ENCODE results near the gene AGO3.
"Not testable (repeated sequence)": the region's sequence is repeated elsewhere in the genome, so short reads cannot be mapped to it uniquely, and the experiment has no call there.

Gene AGO3

GRCh38 chr1:35927472-35927871, 3.4 kb upstream of the AGO3 start:
- DNase-seq: no peak

- peak; percentile 83 for DNase-seq
Measured at GRCh38 chr1:35929730-35930592, 944 bp upstream of the AGO3 start.

GRCh38 chr1:35931446-35932157, 697 bp downstream of the AGO3 start:
- DNase-seq: peak; percentile 49

- no peak for DNase-seq
Measured at GRCh38 chr1:35932158-35932636, 1.3 kb downstream of the AGO3 start.

DNA sequence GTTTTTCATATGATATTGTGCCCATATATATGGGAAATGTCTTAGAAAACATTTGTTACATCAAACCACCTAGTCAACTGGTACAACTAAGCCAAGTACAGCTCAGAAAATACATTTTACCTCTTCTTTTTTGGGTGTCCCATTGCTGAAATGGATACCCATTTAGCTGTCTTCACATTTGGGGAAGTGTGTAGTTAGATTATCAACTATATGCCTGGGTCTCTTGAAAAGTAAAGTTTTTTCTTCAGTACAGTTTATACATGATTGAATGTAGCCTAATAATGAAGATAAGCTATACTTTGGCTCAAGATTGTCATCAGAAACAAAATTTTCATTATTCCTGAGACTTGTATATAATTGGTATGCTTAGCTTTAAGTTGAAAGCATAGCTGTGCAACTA, 2.0 kb downstream of the AGO3 start:
- no peak for DNase-seq

DNA sequence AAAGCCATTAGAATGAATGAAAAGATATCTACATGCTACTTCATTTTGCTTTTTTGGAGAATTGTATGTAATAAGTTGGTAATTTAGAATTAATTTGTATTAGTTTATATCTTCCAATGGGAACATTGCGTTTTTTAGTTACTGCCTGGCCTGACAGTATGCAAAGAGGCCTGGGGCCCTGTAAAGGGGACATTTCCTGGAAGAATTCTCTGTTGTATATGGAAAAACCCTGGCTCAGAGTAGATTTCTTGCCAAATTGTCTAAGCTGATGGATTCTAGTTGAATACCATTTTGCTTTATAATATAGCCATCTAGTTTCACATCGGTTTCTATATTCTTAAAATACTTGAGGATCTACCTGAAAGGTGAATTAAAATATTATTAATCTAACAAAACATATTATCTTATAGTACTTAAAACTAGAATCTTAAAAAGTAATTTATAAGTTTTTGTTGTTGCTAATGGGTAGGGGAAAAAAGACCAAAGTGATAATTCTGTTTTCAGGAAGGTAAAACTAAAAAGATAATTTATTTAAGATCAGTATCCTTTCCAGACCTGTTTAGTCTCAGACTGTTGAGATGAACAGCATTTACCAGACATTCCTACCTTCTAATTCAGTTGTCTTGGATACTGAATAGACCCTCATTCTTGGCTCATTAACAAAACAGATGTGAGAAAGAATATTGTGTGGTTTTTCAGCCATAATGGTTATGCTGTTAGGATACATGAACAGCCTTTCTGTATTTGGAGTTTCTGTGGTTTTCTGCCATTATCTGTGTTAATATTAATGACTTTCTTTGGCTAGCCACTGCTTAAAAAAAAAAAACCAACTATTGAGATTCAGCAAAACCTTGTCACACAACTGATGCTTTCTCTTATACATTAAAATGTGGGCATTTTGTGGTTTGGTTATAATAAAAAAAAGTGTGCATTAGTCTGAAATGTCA, 4.8 kb downstream of the AGO3 start:
- no peak for DNase-seq

DNA sequence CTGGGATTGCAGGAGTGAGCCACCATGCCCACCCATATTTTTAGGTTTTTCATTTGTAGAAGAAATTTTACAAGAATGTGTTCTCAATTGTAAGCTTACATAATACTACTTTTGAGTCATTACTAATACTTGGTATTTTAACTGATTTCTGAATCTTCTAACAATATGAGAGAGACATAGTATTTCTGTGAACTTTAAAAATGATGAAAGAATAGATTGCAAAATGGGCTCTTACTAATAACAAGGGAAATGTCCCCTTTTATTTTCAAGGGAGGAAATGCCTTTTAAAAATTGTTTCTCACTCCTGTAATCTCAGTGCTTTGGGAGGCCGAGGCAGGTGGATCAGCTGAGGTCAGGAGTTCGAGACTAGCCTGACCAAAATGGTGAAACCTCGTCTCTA, 5.9 kb downstream of the AGO3 start:
- DNase-seq: no peak

DNA sequence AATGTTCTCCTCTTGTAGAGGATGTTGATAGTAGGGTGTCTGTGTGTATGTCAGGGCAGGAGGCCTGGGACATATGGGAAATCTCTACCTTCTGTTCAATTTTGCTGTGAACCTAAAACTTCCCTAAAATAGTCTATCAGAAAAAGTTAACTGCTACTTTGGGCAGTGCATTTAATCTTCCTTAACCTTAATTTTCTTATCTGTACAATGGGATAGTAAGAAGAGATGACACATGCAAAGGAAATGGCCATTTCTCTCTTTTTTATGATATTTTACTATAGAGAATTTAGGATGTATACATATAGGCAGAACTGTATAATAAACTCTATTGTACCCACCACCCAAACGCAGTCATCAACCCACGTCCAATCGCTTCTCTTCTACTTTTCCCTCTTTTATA, 8.6 kb downstream of the AGO3 start:
- DNase-seq: no peak

DNA sequence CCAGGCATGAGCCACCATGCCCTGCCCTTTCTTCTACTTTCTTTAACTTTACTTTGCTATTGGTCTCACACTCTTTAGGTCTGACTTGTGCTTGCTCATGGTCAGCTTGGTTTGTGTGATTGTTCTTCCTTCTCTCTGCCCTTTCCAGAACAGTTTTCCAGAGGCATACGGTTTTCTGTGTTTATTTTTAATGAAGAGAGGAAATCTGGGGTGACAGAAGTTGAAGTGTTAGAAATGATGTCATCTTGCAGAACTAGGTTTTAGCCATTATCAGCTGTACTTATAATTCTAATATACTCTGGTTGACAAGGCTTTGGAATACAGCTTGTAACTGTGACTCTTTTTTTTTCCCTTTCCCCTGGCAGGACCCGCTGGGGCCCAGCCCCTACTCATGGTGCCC, 14.4 kb downstream of the AGO3 start:
- DNase-seq: no peak

GRCh38 chr1:35947547-35947946, 16.6 kb downstream of the AGO3 start:
- DNase-seq: no peak

DNA sequence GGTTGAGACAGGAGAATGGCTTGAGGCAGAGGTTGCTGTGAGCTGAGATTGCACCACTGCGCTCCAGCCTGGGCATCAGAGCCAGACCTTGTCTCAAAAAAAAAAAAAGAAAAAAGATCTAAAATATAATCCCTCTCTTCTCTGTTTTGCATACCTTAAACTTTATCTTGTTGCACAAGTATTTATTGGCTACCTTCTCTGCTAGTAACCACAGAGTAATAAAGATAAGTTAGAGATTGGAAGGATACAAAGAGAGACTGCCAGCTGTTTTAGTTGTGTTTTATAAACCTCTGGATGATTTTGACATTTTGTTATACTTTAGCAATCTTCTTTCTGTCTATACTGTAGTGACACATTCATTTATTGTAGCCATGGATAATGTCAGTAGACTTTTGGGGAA, 27.7 kb downstream of the AGO3 start:
- DNase-seq: no peak

GRCh38 chr1:35959304-35959703, 28.4 kb downstream of the AGO3 start:
- no peak for DNase-seq

DNA sequence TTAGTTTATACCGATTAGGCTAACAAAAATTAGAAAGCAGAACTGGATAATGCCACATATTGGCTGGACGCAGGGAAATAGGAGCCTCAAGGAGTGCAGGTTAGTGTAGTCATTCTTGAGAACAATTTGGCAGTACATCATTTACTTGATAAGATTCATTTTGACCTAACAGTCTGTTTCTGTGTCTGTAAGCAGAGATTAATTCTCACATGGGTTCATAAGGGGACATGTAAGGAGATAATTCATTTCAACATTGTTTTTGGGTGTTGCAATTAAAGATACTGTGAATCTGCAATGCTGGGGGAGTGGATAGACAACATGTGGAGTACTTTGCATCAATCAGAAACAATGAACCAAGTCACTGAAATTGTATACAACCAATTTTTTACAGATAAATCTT, 32.0 kb downstream of the AGO3 start:
- no peak for DNase-seq

GRCh38 chr1:35964277-35964676, 33.4 kb downstream of the AGO3 start:
- not testable (repeated sequence) for DNase-seq

DNA sequence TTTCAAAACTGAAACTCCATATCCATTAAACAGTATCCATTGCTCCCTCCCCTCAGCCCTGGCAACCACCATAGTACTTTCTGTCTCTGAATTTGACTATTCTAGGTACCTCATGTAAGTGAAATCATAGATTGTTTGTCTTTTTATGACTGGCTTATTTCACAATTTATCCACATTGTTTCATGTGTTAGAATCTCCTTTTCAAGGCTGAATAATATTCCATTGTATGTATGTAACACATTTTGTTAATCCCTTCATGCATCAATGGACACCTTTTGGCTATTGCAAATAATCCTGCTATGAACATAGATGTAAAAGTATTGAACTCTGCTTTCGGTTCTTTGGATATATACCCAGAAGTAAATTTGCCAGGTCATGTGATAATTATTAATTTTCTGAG, 37.5 kb downstream of the AGO3 start:
- no peak for DNase-seq

DNA sequence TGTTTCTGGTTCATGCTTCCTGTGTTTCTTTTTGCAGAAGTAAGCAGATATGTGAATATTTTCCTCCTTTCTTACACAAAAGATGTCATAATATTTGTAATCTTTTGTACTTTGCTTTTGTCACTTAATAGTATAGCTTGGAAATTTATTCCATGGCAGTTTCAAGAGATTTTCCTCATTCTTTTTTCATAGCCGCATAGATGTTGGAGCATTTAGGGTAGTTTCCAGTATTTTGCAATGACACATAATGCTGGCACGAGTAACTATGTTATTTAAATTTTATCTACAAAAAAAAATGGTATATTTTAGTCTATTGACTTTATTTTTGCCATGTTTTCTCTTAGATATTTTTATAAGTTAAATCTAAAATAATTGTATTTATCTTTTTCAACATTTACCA, 40.7 kb downstream of the AGO3 start:
- no peak for DNase-seq

GRCh38 chr1:35972631-35973030, 41.7 kb downstream of the AGO3 start:
- DNase-seq: not testable (repeated sequence)

GRCh38 chr1:35980090-35980489, 49.2 kb downstream of the AGO3 start:
- DNase-seq: no peak

GRCh38 chr1:35988237-35988636, 57.3 kb downstream of the AGO3 start:
- DNase-seq: no peak

GRCh38 chr1:36006941-36007500, 76.1 kb downstream of the AGO3 start:
- no peak for DNase-seq

DNA sequence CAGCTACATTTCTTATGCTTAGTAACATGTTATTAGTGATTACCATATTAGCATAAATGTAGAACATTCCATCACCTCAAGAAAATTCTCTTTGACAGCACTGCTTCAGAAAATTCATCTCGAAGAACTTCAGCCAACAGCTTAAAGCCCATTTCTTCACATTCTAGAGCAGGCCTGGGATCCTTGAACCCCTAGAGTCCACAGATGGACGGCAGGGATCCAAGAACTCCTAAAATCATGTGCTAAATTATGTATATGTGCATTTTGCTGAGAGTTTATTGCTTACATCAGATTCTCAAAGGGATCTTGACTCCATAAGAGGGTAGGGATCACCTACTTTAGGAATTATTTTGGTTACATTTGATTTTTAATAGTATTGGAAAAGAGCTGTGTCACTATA, 76.8 kb downstream of the AGO3 start:
- DNase-seq: no peak

- DNase-seq: no peak
Measured at GRCh38 chr1:36008546-36009197, 77.8 kb downstream of the AGO3 start.
